ENCODE results near the gene CDYL2. TPM values are rescaled to one million over a fixed set of nuclear protein-coding genes. Genes with fewer than 3 reads are reported as not detected.

Gene CDYL2
- total and polyA plus RNA-seq, 2 experiments from 2014 or later = 0.74 to 0.95 TPM

DNA sequence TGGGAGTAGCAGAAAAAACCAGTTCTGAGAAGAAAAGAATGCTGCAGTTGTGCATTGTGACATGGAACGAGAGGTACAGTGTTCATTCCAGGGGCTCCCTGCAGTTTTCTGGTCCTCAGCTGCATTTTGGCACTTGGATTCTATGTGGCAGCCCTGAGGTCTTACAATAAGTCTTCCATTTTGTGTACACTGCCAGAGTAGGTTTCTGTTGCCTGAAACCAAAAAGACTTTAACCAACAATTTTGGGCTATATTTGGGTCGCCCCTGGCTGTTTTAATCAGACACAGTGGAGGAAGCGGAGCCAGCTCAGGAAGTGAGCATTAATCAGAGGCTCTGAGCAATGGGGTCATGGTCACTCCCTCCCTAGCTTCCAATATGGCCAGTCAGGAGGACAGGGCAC lies 247.9 kb downstream of the CDYL2 start:
- Histone ChIP-seq H3K27ac (no peak overlapping the region), H3K9me3 (ENCODE audit: low read depth) (no peaks in the 10 kb centered on the region), H3K4me1 (ENCODE audit: low read depth) (no peaks in the 10 kb centered on the region), H3K27me3 (no peaks in the 10 kb centered on the region), H3K4me3 (no peak overlapping the region), H3K36me3 (no peaks in the 10 kb centered on the region)
- TF ChIP-seq, protein P1, sequence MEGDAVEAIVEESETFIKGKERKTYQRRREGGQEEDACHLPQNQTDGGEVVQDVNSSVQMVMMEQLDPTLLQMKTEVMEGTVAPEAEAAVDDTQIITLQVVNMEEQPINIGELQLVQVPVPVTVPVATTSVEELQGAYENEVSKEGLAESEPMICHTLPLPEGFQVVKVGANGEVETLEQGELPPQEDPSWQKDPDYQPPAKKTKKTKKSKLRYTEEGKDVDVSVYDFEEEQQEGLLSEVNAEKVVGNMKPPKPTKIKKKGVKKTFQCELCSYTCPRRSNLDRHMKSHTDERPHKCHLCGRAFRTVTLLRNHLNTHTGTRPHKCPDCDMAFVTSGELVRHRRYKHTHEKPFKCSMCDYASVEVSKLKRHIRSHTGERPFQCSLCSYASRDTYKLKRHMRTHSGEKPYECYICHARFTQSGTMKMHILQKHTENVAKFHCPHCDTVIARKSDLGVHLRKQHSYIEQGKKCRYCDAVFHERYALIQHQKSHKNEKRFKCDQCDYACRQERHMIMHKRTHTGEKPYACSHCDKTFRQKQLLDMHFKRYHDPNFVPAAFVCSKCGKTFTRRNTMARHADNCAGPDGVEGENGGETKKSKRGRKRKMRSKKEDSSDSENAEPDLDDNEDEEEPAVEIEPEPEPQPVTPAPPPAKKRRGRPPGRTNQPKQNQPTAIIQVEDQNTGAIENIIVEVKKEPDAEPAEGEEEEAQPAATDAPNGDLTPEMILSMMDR (IDR thresholded peaks at IDR 0.05; ENCODE audit: low read depth, low read length) = no peak
- DNase-seq (ENCODE audit: low read depth in 1 of 2, low spot score in 1 of 2) = no peak

DNA sequence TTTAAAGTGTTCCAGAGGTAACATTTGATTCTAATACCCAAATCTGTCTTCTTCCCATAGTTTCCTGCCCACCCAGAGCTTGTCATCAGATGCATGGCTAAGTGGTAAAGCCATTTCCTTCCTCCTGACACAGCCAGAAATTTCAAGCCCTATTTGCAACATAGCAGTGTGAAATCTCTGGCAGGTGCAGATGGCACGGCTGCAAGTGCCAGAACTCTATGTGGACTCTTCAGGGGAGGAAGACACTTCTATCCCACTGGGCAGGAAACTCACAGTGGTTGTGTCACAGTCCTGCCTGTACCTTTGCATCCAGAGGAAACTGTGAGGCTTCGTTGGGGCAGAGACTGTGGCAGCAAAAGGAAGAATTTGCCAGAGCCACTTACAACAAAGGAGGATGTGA lies 250.4 kb downstream of the CDYL2 start:
- no peaks in the 10 kb centered on the region for H3K36me3 ChIP-seq
- H3K27me3 ChIP-seq = no peaks in the 10 kb centered on the region
- TF ChIP-seq, protein P1 (IDR thresholded peaks at IDR 0.05; ENCODE audit: low read depth, low read length) = no peak
- H3K4me3 ChIP-seq = no peak overlapping the region
- no peak overlapping the region for H3K27ac ChIP-seq
- H3K9me3 ChIP-seq (ENCODE audit: low read depth) = no peaks in the 10 kb centered on the region
- no peak for DNase-seq (ENCODE audit: low read depth in 1 of 2, low spot score in 1 of 2)
- H3K4me1 ChIP-seq (ENCODE audit: low read depth) = no peaks in the 10 kb centered on the region

DNA sequence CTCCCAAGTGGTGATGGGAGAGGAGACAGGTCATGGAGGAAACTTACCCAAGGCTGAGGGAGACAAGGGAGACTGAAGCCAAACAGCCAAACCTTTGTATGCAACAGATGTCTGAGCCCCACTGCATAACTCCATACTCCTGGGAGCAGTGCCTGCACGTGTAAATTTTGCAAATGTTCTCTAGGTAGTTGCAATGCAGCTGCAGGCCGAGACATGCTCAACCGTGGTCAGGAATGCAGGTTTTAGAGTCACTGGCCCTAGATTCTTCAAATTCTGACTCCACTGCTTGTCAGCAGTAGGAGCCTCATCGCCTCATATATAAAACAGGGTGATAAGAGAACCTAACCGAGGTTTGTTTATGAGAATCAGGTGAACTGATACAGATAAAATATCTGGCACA lies 252.1 kb downstream of the CDYL2 start:
- no peaks in the 10 kb centered on the region for H3K4me1 ChIP-seq (ENCODE audit: low read depth)
- TF ChIP-seq, protein P1 (IDR thresholded peaks at IDR 0.05; ENCODE audit: low read depth, low read length) = no peak
- no peak overlapping the region for H3K4me3 ChIP-seq
- H3K36me3 ChIP-seq = no peaks in the 10 kb centered on the region
- H3K27me3 ChIP-seq = no peaks in the 10 kb centered on the region
- no peaks in the 10 kb centered on the region for H3K9me3 ChIP-seq (ENCODE audit: low read depth)
- no peak overlapping the region for H3K27ac ChIP-seq
- no peak for DNase-seq (ENCODE audit: low read depth in 1 of 2, low spot score in 1 of 2)

Other genes starting within 250 kb of the CDYL2 start
- 41.3 and 61.1 TPM in 2 replicates for gene CMC2, start 202.3 kb upstream of the CDYL2 start, total RNA-seq
- 138 and 153 TPM in 2 replicates for gene CMC2, start 202.3 kb upstream of the CDYL2 start, polyA plus RNA-seq
- gene CENPN, start 202.6 kb upstream of the CDYL2 start, total RNA-seq = 9.1 and 16.3 TPM in 2 replicates
- 22.1 and 28.7 TPM in 2 replicates for gene CENPN, start 202.6 kb upstream of the CDYL2 start, polyA plus RNA-seq
- gene ATMIN, start 231.2 kb upstream of the CDYL2 start, total RNA-seq = 25.9 and 31.0 TPM in 2 replicates
- 36.5 and 43.3 TPM in 2 replicates for gene ATMIN, start 231.2 kb upstream of the CDYL2 start, polyA plus RNA-seq

All from cardiac muscle cell (in vitro differentiated cells and primary cell).